ENCODE results near the gene PAF1. TPM values are rescaled to one million over a fixed set of nuclear protein-coding genes. Genes with fewer than 3 reads are reported as not detected.

The PAF1 gene
- total RNA-seq, 4 donors from 2014 or later, result 21.8 to 65.6 (median 33.7) TPM

DNA sequence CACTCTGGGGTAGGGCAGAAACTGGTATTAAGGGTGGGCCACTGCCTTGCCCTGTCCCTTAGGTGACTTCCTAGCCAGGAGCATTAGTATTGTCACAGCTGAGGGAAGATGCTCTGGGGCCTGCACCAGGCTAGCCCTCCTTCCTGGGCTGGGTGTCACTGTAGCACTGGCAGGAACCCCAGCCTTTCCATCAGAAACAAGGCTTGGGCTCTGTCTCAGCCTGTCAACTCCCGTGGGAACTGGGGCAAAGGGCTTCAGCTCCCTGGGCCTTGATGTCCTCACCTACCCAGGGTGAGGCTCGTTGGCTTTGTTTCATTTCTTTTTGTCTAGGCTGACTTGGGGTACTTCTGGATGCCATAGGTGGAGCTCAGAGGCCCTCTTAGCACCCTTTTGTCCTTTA is 18.0 kb downstream of the PAF1 start:
- no peaks in the 10 kb centered on the region for H3K36me3 ChIP-seq
- H3K4me3 ChIP-seq, result no peak overlapping the region
- no peaks in the 10 kb centered on the region for H3K27me3 ChIP-seq
- no peaks in the 10 kb centered on the region for H3K9me3 ChIP-seq
- peak overlapping the region; percentile 90 to 96 for H3K27ac ChIP-seq
- TF ChIP-seq, protein P1, sequence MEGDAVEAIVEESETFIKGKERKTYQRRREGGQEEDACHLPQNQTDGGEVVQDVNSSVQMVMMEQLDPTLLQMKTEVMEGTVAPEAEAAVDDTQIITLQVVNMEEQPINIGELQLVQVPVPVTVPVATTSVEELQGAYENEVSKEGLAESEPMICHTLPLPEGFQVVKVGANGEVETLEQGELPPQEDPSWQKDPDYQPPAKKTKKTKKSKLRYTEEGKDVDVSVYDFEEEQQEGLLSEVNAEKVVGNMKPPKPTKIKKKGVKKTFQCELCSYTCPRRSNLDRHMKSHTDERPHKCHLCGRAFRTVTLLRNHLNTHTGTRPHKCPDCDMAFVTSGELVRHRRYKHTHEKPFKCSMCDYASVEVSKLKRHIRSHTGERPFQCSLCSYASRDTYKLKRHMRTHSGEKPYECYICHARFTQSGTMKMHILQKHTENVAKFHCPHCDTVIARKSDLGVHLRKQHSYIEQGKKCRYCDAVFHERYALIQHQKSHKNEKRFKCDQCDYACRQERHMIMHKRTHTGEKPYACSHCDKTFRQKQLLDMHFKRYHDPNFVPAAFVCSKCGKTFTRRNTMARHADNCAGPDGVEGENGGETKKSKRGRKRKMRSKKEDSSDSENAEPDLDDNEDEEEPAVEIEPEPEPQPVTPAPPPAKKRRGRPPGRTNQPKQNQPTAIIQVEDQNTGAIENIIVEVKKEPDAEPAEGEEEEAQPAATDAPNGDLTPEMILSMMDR (IDR thresholded peaks at IDR 0.05), result no peak
- no peak for TF ChIP-seq POLR2A (IDR thresholded peaks at IDR 0.05)
- DNase-seq, result no peak
- intact Hi-C loops (cut with DNase I; ENCODE audit: low total_unique reads), result no loop called here
- H3K4me1 ChIP-seq, result peaks cover 3 to 17% of the 10 kb centered on the region in 2 donors

DNA sequence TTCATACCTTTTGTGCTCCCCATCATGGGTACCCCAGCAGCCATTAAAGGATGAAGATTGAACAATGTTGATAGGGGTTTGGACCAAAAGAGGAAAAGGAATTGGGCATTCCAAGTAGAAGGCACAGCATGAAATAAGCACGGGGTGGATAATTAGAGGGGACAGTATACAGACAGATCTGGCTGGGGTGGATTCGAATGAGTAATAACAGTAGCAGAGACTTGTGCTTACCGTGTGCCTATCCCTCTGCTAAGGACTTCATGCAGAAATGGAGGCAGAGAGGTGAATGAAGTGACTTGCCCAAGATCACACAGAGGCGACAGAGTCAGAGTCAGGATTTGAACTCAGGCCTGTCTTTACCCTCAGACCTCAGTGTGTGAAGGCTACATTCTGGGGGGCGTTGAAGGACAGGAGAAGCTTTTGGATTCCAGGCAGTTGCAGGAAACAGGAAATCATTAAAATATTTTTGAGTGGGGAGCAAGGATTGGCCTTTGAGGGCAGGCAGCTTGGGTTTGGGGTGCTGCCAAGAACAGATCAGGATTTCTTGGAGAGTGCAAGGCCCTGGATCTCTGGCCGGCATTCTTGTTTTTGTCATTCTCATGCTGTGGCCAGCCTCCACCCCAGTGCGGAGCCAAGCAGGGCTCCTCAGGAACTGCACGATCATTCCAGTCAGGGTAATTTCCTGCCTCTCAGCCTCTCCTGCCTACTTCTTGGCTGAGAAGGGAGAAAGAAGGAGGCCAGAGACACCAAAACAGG is 18.7 kb downstream of the PAF1 start:
- no peak overlapping the region for H3K4me3 ChIP-seq
- intact Hi-C loops (cut with DNase I; ENCODE audit: low total_unique reads), result no loop called here

DNA sequence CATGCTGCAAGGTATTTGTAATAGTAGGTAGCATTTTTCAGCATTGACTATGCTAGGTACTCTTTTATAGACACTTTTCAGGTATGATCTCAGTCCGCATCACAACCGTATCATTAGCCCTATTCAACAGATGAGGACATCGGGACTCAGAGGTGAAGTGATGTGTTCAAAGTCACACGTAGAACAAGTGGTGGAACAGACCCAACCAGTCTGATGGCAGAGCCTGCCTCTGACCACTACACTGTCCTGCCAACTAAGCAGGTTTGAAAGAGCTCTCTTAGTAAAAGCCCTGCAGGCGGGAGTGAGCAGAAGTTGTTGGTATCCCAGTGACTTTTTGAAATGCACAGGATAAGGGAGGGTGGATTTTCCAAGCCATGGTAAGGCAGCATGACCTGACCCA is 20.2 kb downstream of the PAF1 start:
- H3K4me3 ChIP-seq, result no peak overlapping the region
- DNase-seq, result no peak
- intact Hi-C loops (cut with DNase I; ENCODE audit: low total_unique reads), result no loop called here
- H3K27ac ChIP-seq, result peak overlapping the region in 1 of 2 donors; percentile 96
- TF ChIP-seq POLR2A (IDR thresholded peaks at IDR 0.05), result no peak
- TF ChIP-seq, protein P1 (IDR thresholded peaks at IDR 0.05), result no peak
- peaks cover 3 to 17% of the 10 kb centered on the region in 2 donors for H3K4me1 ChIP-seq
- no peaks in the 10 kb centered on the region for H3K36me3 ChIP-seq
- no peaks in the 10 kb centered on the region for H3K9me3 ChIP-seq
- H3K27me3 ChIP-seq, result no peaks in the 10 kb centered on the region

More for the DNA sequence above, 18.7 kb downstream of the PAF1 start:
- Histone ChIP-seq H3K9me3 (no peaks in the 10 kb centered on the region), H3K27ac (peak overlapping the region; percentile 90 to 96), H3K27me3 (no peaks in the 10 kb centered on the region), H3K36me3 (no peaks in the 10 kb centered on the region), H3K4me1 (peaks cover 3 to 17% of the 10 kb centered on the region in 2 donors)
- DNase-seq, result peak; percentile 84 to 87
- no peak for TF ChIP-seq POLR2A (IDR thresholded peaks at IDR 0.05)
- TF ChIP-seq, protein P1 (IDR thresholded peaks at IDR 0.05), result no peak

DNA sequence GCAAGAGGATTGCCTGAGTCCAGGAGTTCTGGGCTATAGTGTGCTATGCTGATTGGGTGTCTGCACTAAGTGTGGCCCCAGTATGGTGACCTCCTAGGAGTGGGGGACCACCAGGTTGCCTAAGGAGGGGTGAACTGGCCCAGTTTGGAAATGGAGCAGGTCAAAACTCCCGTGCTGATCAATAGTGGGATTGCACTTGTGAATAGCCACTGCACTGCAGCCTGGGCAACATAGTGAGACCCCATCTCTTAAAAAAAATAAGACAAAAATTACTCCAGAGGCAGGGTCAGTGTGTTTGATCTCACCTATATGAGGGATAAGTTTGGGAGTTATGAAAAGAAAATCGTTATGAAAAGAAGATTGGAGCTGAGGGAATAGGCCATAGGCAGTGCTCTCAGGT is 21.7 kb downstream of the PAF1 start:
- H3K36me3 ChIP-seq, result no peaks in the 10 kb centered on the region

DNA sequence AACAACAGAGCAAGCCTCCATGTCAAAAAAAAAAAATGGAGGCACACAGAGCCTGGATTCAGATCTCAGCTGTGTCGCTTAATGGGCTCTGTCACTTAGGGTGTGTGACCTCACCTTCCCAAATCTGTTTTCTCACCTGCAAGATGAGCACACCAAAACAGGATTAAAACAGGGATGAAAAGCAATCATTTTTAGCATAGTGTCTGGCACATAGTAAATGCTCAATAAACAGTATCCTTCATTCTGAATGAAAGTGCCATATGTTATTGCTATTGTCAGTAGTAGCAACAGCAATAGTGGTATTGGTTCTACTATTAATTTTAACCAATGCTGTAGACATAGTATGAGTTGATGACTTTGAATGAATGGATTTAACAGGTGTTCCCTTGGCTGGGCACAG is 25.4 kb downstream of the PAF1 start:
- Histone ChIP-seq H3K4me1 (peaks cover 0 to 9% of the 10 kb centered on the region in 2 donors), H3K36me3 (no peaks in the 10 kb centered on the region), H3K4me3 (no peak overlapping the region), H3K9me3 (no peaks in the 10 kb centered on the region), H3K27me3 (no peaks in the 10 kb centered on the region), H3K27ac (no peak overlapping the region)
- TF ChIP-seq, protein P1 (IDR thresholded peaks at IDR 0.05), result no peak
- no peak for TF ChIP-seq POLR2A (IDR thresholded peaks at IDR 0.05)
- DNase-seq, result no peak
- intact Hi-C loops (cut with DNase I; ENCODE audit: low total_unique reads), result no loop called here

More for the DNA sequence above, 21.7 kb downstream of the PAF1 start:
- Histone ChIP-seq H3K9me3 (no peaks in the 10 kb centered on the region), H3K4me3 (no peak overlapping the region), H3K27ac (no peak overlapping the region), H3K27me3 (no peaks in the 10 kb centered on the region), H3K4me1 (peaks cover 3 to 17% of the 10 kb centered on the region in 2 donors)
- intact Hi-C loops (cut with DNase I; ENCODE audit: low total_unique reads), result no loop called here
- DNase-seq, result no peak
- TF ChIP-seq, protein P1 (IDR thresholded peaks at IDR 0.05), result no peak
- no peak for TF ChIP-seq POLR2A (IDR thresholded peaks at IDR 0.05)

All from uterus (tissue), 4 donors.